ENCODE data around the gene NR2C1.

DNA sequence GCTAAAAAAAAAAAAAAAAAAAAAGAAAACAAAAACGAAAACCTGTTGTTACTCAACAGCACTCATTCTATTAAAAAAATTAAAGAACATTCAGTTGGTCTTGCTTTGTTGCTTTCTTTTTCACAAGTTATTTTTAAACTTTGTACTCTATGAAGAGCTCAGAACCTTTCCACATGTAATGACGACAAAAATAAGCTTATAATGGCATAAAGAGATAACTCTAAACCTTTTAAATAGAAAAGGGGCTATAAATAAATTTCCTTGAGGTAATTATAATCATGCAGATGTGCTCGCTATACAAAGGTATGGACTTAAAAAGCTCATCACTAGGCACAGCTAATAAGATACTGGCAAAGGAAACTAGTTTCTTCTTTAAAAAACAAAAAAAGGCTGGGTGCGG lies 13.4 kb downstream of the NR2C1 start:
- TF ChIP-seq CTCF (IDR thresholded peaks at IDR 0.05) (no peak), POLR2A (IDR thresholded peaks at IDR 0.05) (no peak)
